H9 (cell line): ENCODE measurements around the gene APP. TPM values are rescaled to one million over a fixed set of nuclear protein-coding genes. Genes with fewer than 3 reads are reported as not detected.

Experiments
- DNase-seq: peaks from one replicate; pipeline ENCODE4 v3.0.0-alpha.2; 2017
- H2AFZ ChIP-seq: one replicate; pipeline ENCODE4 v1.6.1; 2013; ENCODE audit warnings: mild to moderate bottlenecking, low read length, control low read depth, moderate library complexity
- H2AK5ac ChIP-seq: 2 replicates; pipeline ENCODE4 v1.6.1; 2013; ENCODE audit warnings: low read length, control low read depth, mixed read lengths; ENCODE audit not compliant: insufficient read length
- H2BK120ac ChIP-seq: one replicate; pipeline ENCODE4 v1.6.1; 2013; ENCODE audit warnings: low read depth, mild to moderate bottlenecking, low read length, control low read depth, inconsistent platforms; ENCODE audit not compliant: poor library complexity, severe bottlenecking
- H2BK12ac ChIP-seq: 2 replicates; pipeline ENCODE4 v1.6.1; 2013; ENCODE audit warnings: low read length, control low read depth, mixed read lengths, low read depth; ENCODE audit not compliant: insufficient read length
- H2BK15ac ChIP-seq: 2 replicates; pipeline ENCODE4 v1.6.1; 2013; ENCODE audit warnings: low read depth, low read length, control low read depth
- H2BK20ac ChIP-seq: one replicate; pipeline ENCODE4 v1.6.1; 2013; ENCODE audit warnings: low read depth, mild to moderate bottlenecking, low read length, control low read depth, inconsistent platforms; ENCODE audit not compliant: poor library complexity, severe bottlenecking
- H2BK5ac ChIP-seq: 2 replicates; pipeline ENCODE4 v1.6.1; 2013; ENCODE audit warnings: low read length, control low read depth, mixed read lengths; ENCODE audit not compliant: insufficient read length
- H3K14ac ChIP-seq: 2 replicates; pipeline ENCODE4 v1.6.1; 2013; ENCODE audit warnings: low read length, control low read depth; ENCODE audit not compliant: insufficient read depth
- H3K18ac ChIP-seq: 2 replicates; pipeline ENCODE4 v1.6.1; 2013; ENCODE audit warnings: low read depth, mild to moderate bottlenecking, mixed read lengths, low read length, control low read depth; ENCODE audit not compliant: insufficient read length
- H3K23ac ChIP-seq: 2 replicates; pipeline ENCODE4 v1.6.1; 2013; ENCODE audit warnings: low read length, control low read depth, mixed read lengths, low read depth; ENCODE audit not compliant: insufficient read length
- H3K23me2 ChIP-seq: 2 replicates; pipeline ENCODE4 v1.6.1; 2013; ENCODE audit warnings: low read depth, mild to moderate bottlenecking, mixed read lengths, low read length, control low read depth; ENCODE audit not compliant: insufficient read length, poor library complexity, severe bottlenecking
- H3K27ac ChIP-seq: 2 replicates; pipeline ENCODE4 v1.5.1; 2013; ENCODE audit warnings: low read length, control low read depth, mixed read lengths, low read depth; ENCODE audit not compliant: insufficient read length
- H3K27me3 ChIP-seq: 2 replicates; pipeline ENCODE4 v1.6.1; 2013; ENCODE audit warnings: low read length, control low read depth, inconsistent platforms; ENCODE audit not compliant: insufficient read depth
- H3K4ac ChIP-seq: 2 replicates; pipeline ENCODE4 v1.6.1; 2013; ENCODE audit warnings: low read depth, mild to moderate bottlenecking, control low read depth, inconsistent platforms, low read length, moderate library complexity
- H3K4me1 ChIP-seq: 2 replicates; pipeline ENCODE4 v1.6.1; 2013; ENCODE audit warnings: low read length, control low read depth, inconsistent platforms; ENCODE audit not compliant: insufficient read depth
- H3K4me2 ChIP-seq: 2 replicates; pipeline ENCODE4 v1.6.1; 2013; ENCODE audit warnings: low read length, control low read depth, mixed read lengths; ENCODE audit not compliant: insufficient read length, insufficient read depth
- H3K56ac ChIP-seq: 2 replicates; pipeline ENCODE4 v1.6.1; 2013; ENCODE audit warnings: low read depth, mild to moderate bottlenecking, mixed read lengths, low read length, control low read depth; ENCODE audit not compliant: insufficient read length
- H3K79me1 ChIP-seq: 2 replicates; pipeline ENCODE4 v1.6.1; 2013; ENCODE audit warnings: low read depth, mild to moderate bottlenecking, moderate library complexity, low read length, control low read depth, inconsistent platforms; ENCODE audit not compliant: insufficient read depth, poor library complexity, severe bottlenecking
- H3K79me2 ChIP-seq: 2 replicates; pipeline ENCODE4 v1.6.1; 2013; ENCODE audit warnings: low read length, control low read depth, inconsistent platforms; ENCODE audit not compliant: insufficient read depth
- H3K9ac ChIP-seq: 2 replicates; pipeline ENCODE4 v1.6.1; 2013; ENCODE audit warnings: low read length, control low read depth, mixed read lengths; ENCODE audit not compliant: insufficient read length; ENCODE audit errors: extremely low read depth
- H3K9me3 ChIP-seq: one replicate; pipeline ENCODE4 v1.6.1; 2013; ENCODE audit warnings: low read depth, low read length, inconsistent platforms; ENCODE audit not compliant: control insufficient read depth
- H3T11ph ChIP-seq: one replicate; pipeline ENCODE4 v1.6.1; 2013; ENCODE audit warnings: mild to moderate bottlenecking, low read length, control low read depth, inconsistent platforms
- H4K20me1 ChIP-seq: one replicate; pipeline ENCODE4 v1.6.1; 2013; ENCODE audit not compliant: control insufficient read depth, insufficient read length, insufficient read depth
- H4K5ac ChIP-seq: 2 replicates; pipeline ENCODE4 v1.6.1; 2013; ENCODE audit warnings: low read depth, mild to moderate bottlenecking, mixed read lengths, low read length, control low read depth; ENCODE audit not compliant: insufficient read length
- H4K8ac ChIP-seq: replicated peaks from 2 replicates; pipeline ENCODE4 v1.6.1; 2013; ENCODE audit warnings: low read length, control low read depth, mixed read lengths, low read depth; ENCODE audit not compliant: insufficient read length
- H4K91ac ChIP-seq: 2 replicates; pipeline ENCODE4 v1.6.1; 2013; ENCODE audit warnings: low read depth, mild to moderate bottlenecking, moderate library complexity, mixed read lengths, low read length, control low read depth; ENCODE audit not compliant: insufficient read length
- H3K27ac Mint-ChIP-seq, 3 experiments: 2 replicates in 2 of 3; 3 replicates in 1 of 3; pipeline ENCODE4 v1.8.0; 2020 to 2021; ENCODE audit warnings: mixed read lengths in 3 of 3, mild to moderate bottlenecking in 1 of 3, moderate library complexity in 1 of 3
- H3K27me3 Mint-ChIP-seq: 2 replicates; pipeline ENCODE4 v1.8.0; 2021; ENCODE audit warnings: low read depth, mild to moderate bottlenecking, moderate library complexity, mixed read lengths
- H3K36me3 Mint-ChIP-seq, 3 experiments: 2 replicates in 2 of 3; 3 replicates in 1 of 3; pipeline ENCODE4 v1.8.0; 2020 to 2021; ENCODE audit warnings: low read depth in 3 of 3, mixed read lengths in 3 of 3; ENCODE audit not compliant: insufficient read depth in 1 of 3
- H3K4me1 Mint-ChIP-seq, 2 experiments: 2 replicates each; pipeline ENCODE4 v1.8.0; 2020; ENCODE audit warnings: mixed read lengths in 2 of 2
- H3K4me3 Mint-ChIP-seq, 2 experiments: 2 replicates in 1 of 2; 3 replicates in 1 of 2; pipeline ENCODE4 v1.8.0; 2020 to 2021; ENCODE audit warnings: mild to moderate bottlenecking in 2 of 2, mixed read lengths in 2 of 2, moderate library complexity in 1 of 2
- H3K9me3 Mint-ChIP-seq, 2 experiments: 2 replicates in 1 of 2; 3 replicates in 1 of 2; pipeline ENCODE4 v1.8.0; 2020; ENCODE audit warnings: mild to moderate bottlenecking in 2 of 2, mixed read lengths in 2 of 2, moderate library complexity in 1 of 2
- WGBS: extraction: QIAGEN DNeasy Blood & Tissue Kit; methylation state at CpG from one replicate; pipeline ENCODE4 v1.1.7; 2013; ENCODE audit warnings: missing lambda C conversion rate, low lambda C conversion rate, mixed read lengths; ENCODE audit not compliant: insufficient read length; ENCODE audit errors: extremely low coverage; 5-methylcytosine and 5-hydroxymethylcytosine counted together
- total RNA-seq: library from RNA; stranded (reverse); gene quantifications from 2 replicates; pipeline ENCODE4 v1.2.1, GENCODE V29; 2021
- TF ChIP-seq, protein P1 (sequence below): fragments of 200-600 bp; sonication (generic); conservative IDR thresholded peaks from 3 replicates; pipeline ENCODE4 v1.8.0; 2021; ENCODE audit warnings: antibody characterized with exemption, mild to moderate bottlenecking

Gene APP
- total RNA-seq, 1 experiment from 2014 or later, result 380 TPM

DNA sequence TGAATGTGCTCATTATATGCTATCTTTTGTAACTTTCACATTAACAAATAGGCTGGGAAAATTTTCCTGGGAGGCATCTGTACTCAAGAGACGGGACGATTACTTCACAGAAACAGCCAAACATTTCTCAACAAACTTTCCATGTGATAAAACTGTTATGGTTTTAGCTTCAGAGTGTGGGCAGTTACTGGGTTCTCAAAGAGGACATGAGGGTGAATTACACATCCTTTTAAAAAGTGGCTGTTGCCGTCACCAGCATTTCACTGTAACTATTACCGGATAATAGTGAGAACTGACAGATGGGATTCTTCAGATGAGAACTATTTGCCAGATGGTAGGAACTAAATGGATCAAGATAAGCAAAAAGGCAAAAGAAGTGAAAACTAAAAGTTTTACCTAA lies 109.1 kb downstream of the APP start:
- Histone ChIP-seq H3K27me3 (no peaks in the 10 kb centered on the region), H3K4ac (no peak overlapping the region), H3K23ac (no peak overlapping the region), H2BK120ac (no peak overlapping the region), H2AK5ac (no peak overlapping the region), H3K79me1 (peaks cover 14% of the 10 kb centered on the region), H3K79me2 (peaks cover 38% of the 10 kb centered on the region; the same call in 1 of the 2 replicates), H2BK5ac (no peak overlapping the region), H3K9ac (no peak overlapping the region), H2BK12ac (no peak overlapping the region), H3K18ac (no peak overlapping the region), H4K8ac (no peak overlapping the region), H3K56ac (no peak overlapping the region), H4K91ac (no peak overlapping the region), H4K5ac (no peak overlapping the region), H3K4me2 (no peak overlapping the region), H2AFZ (no peak overlapping the region), H4K20me1 (no peaks in the 10 kb centered on the region), H3K9me3 (no peaks in the 10 kb centered on the region), H3K14ac (no peak overlapping the region), H3K27ac (no peak overlapping the region), H2BK15ac (no peak overlapping the region), H2BK20ac (no peak overlapping the region), H3T11ph (no peak overlapping the region), H3K23me2 (no peaks in the 10 kb centered on the region), H3K4me1 (peaks cover 2% of the 10 kb centered on the region; the same call in 1 of the 2 replicates)
- Mint-ChIP-seq H3K36me3 (no peaks in the 10 kb centered on the region; a peak in 2 of 7 replicates), H3K9me3 (no peaks in the 10 kb centered on the region), H3K27me3 (no peaks in the 10 kb centered on the region), H3K4me1 (peaks cover 39 to 46% of the 10 kb centered on the region in 2 experiments), H3K27ac (no peak overlapping the region; a peak in 1 of 7 replicates), H3K4me3 (no peak overlapping the region)
- TF ChIP-seq, protein P1, sequence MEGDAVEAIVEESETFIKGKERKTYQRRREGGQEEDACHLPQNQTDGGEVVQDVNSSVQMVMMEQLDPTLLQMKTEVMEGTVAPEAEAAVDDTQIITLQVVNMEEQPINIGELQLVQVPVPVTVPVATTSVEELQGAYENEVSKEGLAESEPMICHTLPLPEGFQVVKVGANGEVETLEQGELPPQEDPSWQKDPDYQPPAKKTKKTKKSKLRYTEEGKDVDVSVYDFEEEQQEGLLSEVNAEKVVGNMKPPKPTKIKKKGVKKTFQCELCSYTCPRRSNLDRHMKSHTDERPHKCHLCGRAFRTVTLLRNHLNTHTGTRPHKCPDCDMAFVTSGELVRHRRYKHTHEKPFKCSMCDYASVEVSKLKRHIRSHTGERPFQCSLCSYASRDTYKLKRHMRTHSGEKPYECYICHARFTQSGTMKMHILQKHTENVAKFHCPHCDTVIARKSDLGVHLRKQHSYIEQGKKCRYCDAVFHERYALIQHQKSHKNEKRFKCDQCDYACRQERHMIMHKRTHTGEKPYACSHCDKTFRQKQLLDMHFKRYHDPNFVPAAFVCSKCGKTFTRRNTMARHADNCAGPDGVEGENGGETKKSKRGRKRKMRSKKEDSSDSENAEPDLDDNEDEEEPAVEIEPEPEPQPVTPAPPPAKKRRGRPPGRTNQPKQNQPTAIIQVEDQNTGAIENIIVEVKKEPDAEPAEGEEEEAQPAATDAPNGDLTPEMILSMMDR, result no peak
- WGBS, result no CpG with 5 or more reads among the region's 4 CpGs
- no peak for DNase-seq
